Measurements from ENCODE around the gene TRIOBP. TPM values are rescaled to one million over a fixed set of nuclear protein-coding genes. Genes with fewer than 3 reads are reported as not detected.

TRIOBP gene
- total and polyA plus RNA-seq, 2 of the 13 experiments (the other 11 are each of a cell fraction or from before 2014, with no cell fraction given): 6.1 to 15.4 TPM

- Histone ChIP-seq H3K4me1 (ENCODE audit: insufficient read depth, low read length) (no peaks in the 10 kb centered on the region), H3K36me3 (replicated peaks in 1 of 2; ENCODE audit: control insufficient read depth in 1 of 2, insufficient read depth in 2 of 2, low read length in 2 of 2) (peaks cover 0 to 3% of the 10 kb centered on the region in 2 experiments; a peak in 2 of 5 replicates), H3K9ac (ENCODE audit: insufficient read depth, low read depth, low read length) (no peak overlapping the region), H3K27me3 (ENCODE audit: control insufficient read depth in 1 of 2, insufficient read depth in 2 of 2, low read length in 2 of 2) (no peaks in the 10 kb centered on the region; a peak in 1 of 5 replicates), H3K4me3 (replicated peaks in 1 of 3; ENCODE audit: insufficient read depth in 1 of 3, low read depth in 2 of 3, low read length in 3 of 3) (no peak overlapping the region), H3K79me2 (ENCODE audit: insufficient read depth, low read length) (no peaks in the 10 kb centered on the region), H3K27ac (ENCODE audit: extremely low read length, insufficient read depth, low read length) (no peak overlapping the region), H2AFZ (ENCODE audit: low read length) (no peak overlapping the region), H3K4me2 (ENCODE audit: low read depth, low read length) (no peak overlapping the region), H3K9me3 (ENCODE audit: low read length) (no peaks in the 10 kb centered on the region), H4K20me1 (ENCODE audit: insufficient read depth, low read length) (no peaks in the 10 kb centered on the region)
- 86% methylated on average over 10 of the region's 15 CpGs for WGBS (ENCODE audit: low lambda C conversion rate)
- intact Hi-C loops (cut with micrococcal nuclease; ENCODE audit: unreplicated experiment) (no loop called here), in situ Hi-C loops (cut with HindIII; ENCODE audit: extremely low pct_ligation_motif_present, low pct_unique_long_range_greater_than_20kb) (no loop called here)
- no TSS peak for BruUV-seq (replicated peaks)
- DNase-seq (ENCODE audit: low spot score) (no peak), FAIRE-seq (no peak), ATAC-seq (peak; percentile 18; the same call in 1 of the 3 replicates)
- TF ChIP-seq SRY (CRISPR knock-in tag; IDR thresholded peaks at IDR 0.05) (no peak), MAX (IDR thresholded peaks at IDR 0.05) (no peak), AGO2 (optimal IDR thresholded peaks at IDR 0.05; ENCODE audit: low read depth, low read length) (peak; percentile 4)
- ChIA-PET POLR2A (no interaction called here), CTCF (ENCODE audit: low intra/inter-chr PET ratio, low total read pairs) (no interaction called here)
Observed at GRCh38 chr22:37709445-37709765, 12.6 kb downstream of the TRIOBP start.

GRCh38 chr22:37710675-37711074 is 13.8 kb downstream of the TRIOBP start:
- Histone ChIP-seq H3K27ac (ENCODE audit: extremely low read length, insufficient read depth, low read length) (no peak overlapping the region), H3K27me3 (ENCODE audit: control insufficient read depth in 1 of 2, insufficient read depth in 2 of 2, low read length in 2 of 2) (no peaks in the 10 kb centered on the region; a peak in 1 of 5 replicates), H2AFZ (ENCODE audit: low read length) (no peak overlapping the region), H4K20me1 (ENCODE audit: insufficient read depth, low read length) (no peaks in the 10 kb centered on the region), H3K9ac (ENCODE audit: insufficient read depth, low read depth, low read length) (no peak overlapping the region), H3K9me3 (ENCODE audit: low read length) (no peaks in the 10 kb centered on the region), H3K4me1 (ENCODE audit: insufficient read depth, low read length) (no peaks in the 10 kb centered on the region), H3K4me2 (ENCODE audit: low read depth, low read length) (no peak overlapping the region), H3K36me3 (replicated peaks in 1 of 2; ENCODE audit: control insufficient read depth in 1 of 2, insufficient read depth in 2 of 2, low read length in 2 of 2) (peaks cover 0 to 3% of the 10 kb centered on the region in 2 experiments; a peak in 2 of 5 replicates), H3K79me2 (ENCODE audit: insufficient read depth, low read length) (no peaks in the 10 kb centered on the region), H3K4me3 (replicated peaks in 1 of 3; ENCODE audit: insufficient read depth in 1 of 3, low read depth in 2 of 3, low read length in 3 of 3) (no peak overlapping the region)
- POLR2A ChIA-PET: interaction anchor here (0.5 kb wide), 1 partner anchor 49 kb away, joined by 3 read pairs; no protein-coding TSS in a partner anchor
- 92% methylated on average over 2 of the region's 3 CpGs for WGBS (ENCODE audit: low lambda C conversion rate)
- FAIRE-seq (no peak), ATAC-seq (no peak), DNase-seq (ENCODE audit: low spot score) (no peak)
- CTCF ChIA-PET (ENCODE audit: low intra/inter-chr PET ratio, low total read pairs): no interaction called here
- BruUV-seq (replicated peaks): no TSS peak
- intact Hi-C loops (cut with micrococcal nuclease; ENCODE audit: unreplicated experiment): no loop called here
- TF ChIP-seq ZNF3 (CRISPR knock-in tag; IDR thresholded peaks at IDR 0.05) (no peak), ZNF577 (CRISPR knock-in tag; IDR thresholded peaks at IDR 0.05; ENCODE audit: borderline replicate concordance, low read depth) (no peak), SMC3 (IDR thresholded peaks at IDR 0.05; ENCODE audit: low read length) (no peak), FIP1L1 (IDR thresholded peaks at IDR 0.05; ENCODE audit: borderline replicate concordance, insufficient read depth, low read depth, low read length) (no peak), ZNF597 (CRISPR knock-in tag; IDR thresholded peaks at IDR 0.05) (no peak), NRL (CRISPR knock-in tag; IDR thresholded peaks at IDR 0.05; ENCODE audit: borderline replicate concordance) (no peak), ZNF33B (CRISPR knock-in tag; IDR thresholded peaks at IDR 0.05) (no peak), HOXA5 (CRISPR knock-in tag; IDR thresholded peaks at IDR 0.05) (no peak), TAF15 (IDR thresholded peaks at IDR 0.05; ENCODE audit: low read depth, low read length, poor library complexity, severe bottlenecking) (no peak), ZBTB44 (CRISPR knock-in tag; IDR thresholded peaks at IDR 0.05) (no peak), ZNF333 (CRISPR knock-in tag; IDR thresholded peaks at IDR 0.05; ENCODE audit: borderline replicate concordance) (no peak), ZNF513 (CRISPR knock-in tag; conservative IDR thresholded peaks at IDR 0.05) (no peak)
- in situ Hi-C loops (cut with HindIII; ENCODE audit: extremely low pct_ligation_motif_present, low pct_unique_long_range_greater_than_20kb): no loop called here
